Cardiac fibroblast (primary cell): ENCODE results near the gene ZG16.
A peak's percentile ranks its signal among the peaks of the same experiment; 100 is the strongest.
"Not testable (repeated sequence)": the region's sequence is repeated elsewhere in the genome, so short reads cannot be mapped to it uniquely, and the experiment has no call there.

Experiments used
- DNase-seq, 2 donors: peaks; one replicate each; pipeline versions ENCODE4 v3.0.0 to v3.0.0-alpha.2; 2010; ENCODE audit warnings: low read depth in 2 of 2
- H3K4me3 ChIP-seq, 2 donors: replicated peaks in 1 of 2; 1 replicate in 1 of 2; 2 replicates in 1 of 2; pipeline ENCODE4 v1.5.1; 2011; ENCODE audit warnings: low read depth in 2 of 2, low read length in 2 of 2, mild to moderate bottlenecking in 2 of 2, moderate library complexity in 1 of 2
- TF ChIP-seq, protein P1 (sequence below): IDR thresholded peaks from one replicate; pipeline ENCODE4 v1.5.1; 2011; ENCODE audit warnings: low read depth, mild to moderate bottlenecking, low read length, inconsistent platforms

ZG16 gene

GRCh38 chr16:29790183-29790948 is 12.3 kb downstream of the ZG16 start, which contains the start of gene KIF22:
Gene KIF22, plus strand, starts transcription at chr16:29790751. Its CDS starts 9 bp downstream, at chr16:29790760.
- DNase-seq, result peak; percentile 99
- TF ChIP-seq, protein P1, sequence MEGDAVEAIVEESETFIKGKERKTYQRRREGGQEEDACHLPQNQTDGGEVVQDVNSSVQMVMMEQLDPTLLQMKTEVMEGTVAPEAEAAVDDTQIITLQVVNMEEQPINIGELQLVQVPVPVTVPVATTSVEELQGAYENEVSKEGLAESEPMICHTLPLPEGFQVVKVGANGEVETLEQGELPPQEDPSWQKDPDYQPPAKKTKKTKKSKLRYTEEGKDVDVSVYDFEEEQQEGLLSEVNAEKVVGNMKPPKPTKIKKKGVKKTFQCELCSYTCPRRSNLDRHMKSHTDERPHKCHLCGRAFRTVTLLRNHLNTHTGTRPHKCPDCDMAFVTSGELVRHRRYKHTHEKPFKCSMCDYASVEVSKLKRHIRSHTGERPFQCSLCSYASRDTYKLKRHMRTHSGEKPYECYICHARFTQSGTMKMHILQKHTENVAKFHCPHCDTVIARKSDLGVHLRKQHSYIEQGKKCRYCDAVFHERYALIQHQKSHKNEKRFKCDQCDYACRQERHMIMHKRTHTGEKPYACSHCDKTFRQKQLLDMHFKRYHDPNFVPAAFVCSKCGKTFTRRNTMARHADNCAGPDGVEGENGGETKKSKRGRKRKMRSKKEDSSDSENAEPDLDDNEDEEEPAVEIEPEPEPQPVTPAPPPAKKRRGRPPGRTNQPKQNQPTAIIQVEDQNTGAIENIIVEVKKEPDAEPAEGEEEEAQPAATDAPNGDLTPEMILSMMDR, result peak; percentile 73
- peak within 1 kb of the TSS; percentile 96 to 97 for H3K4me3 ChIP-seq

- TF ChIP-seq, protein P1, result no peak
- peak in 1 of 2 donors; percentile 16 for DNase-seq
- H3K4me3 ChIP-seq, result peak overlapping the region; percentile 96 to 97
Observed at GRCh38 chr16:29790949-29791844, 13.1 kb downstream of the ZG16 start.

- H3K4me3 ChIP-seq, result peak overlapping the region in 1 of 2 donors; percentile 97
- TF ChIP-seq, protein P1, result no peak
- no peak for DNase-seq
Observed at GRCh38 chr16:29791845-29792807, 14.1 kb downstream of the ZG16 start.

- H3K4me3 ChIP-seq, DNase-seq: not testable (repeated sequence)
Observed at GRCh38 chr16:29793153-29793552, 15.1 kb downstream of the ZG16 start.

- H3K4me3 ChIP-seq, result no peak overlapping the region
- TF ChIP-seq, protein P1, result no peak
- DNase-seq, result no peak
Observed at GRCh38 chr16:29794231-29794710, 16.2 kb downstream of the ZG16 start.

GRCh38 chr16:29802416-29802935 is 24.4 kb downstream of the ZG16 start:
- DNase-seq, result no peak
- TF ChIP-seq, protein P1, result no peak
- no peak overlapping the region for H3K4me3 ChIP-seq
